Osteocyte (in vitro differentiated cells): ENCODE data around the gene GINS2. TPM values are rescaled to one million over a fixed set of nuclear protein-coding genes. Genes with fewer than 3 reads are reported as not detected.
A peak's percentile ranks its signal among the peaks of the same experiment; 100 is the strongest.

Experiments used
- DNase-seq: peaks from one replicate; pipeline ENCODE4 v3.0.0; 2021; ENCODE audit warnings: mixed read lengths; ENCODE audit not compliant: unreplicated experiment; ENCODE audit errors: extremely low spot score
- H3K27ac Mint-ChIP-seq: one replicate; pipeline ENCODE4 v1.8.0; 2021; ENCODE audit warnings: mild to moderate bottlenecking, mixed read lengths; ENCODE audit not compliant: unreplicated experiment
- H3K27me3 Mint-ChIP-seq: one replicate; pipeline ENCODE4 v1.8.0; 2021; ENCODE audit warnings: mixed read lengths; ENCODE audit not compliant: unreplicated experiment
- H3K36me3 Mint-ChIP-seq: one replicate; pipeline ENCODE4 v1.8.0; 2021; ENCODE audit warnings: mixed read lengths; ENCODE audit not compliant: unreplicated experiment
- H3K4me1 Mint-ChIP-seq: one replicate; pipeline ENCODE4 v1.8.0; 2021; ENCODE audit warnings: mixed read lengths; ENCODE audit not compliant: unreplicated experiment
- H3K4me3 Mint-ChIP-seq: one replicate; pipeline ENCODE4 v1.8.0; 2021; ENCODE audit warnings: mild to moderate bottlenecking, moderate library complexity, mixed read lengths; ENCODE audit not compliant: unreplicated experiment
- H3K9me3 Mint-ChIP-seq: one replicate; pipeline ENCODE4 v1.8.0; 2021; ENCODE audit warnings: mixed read lengths; ENCODE audit not compliant: unreplicated experiment
- CTCF ChIP-seq: fragments of 200-600 bp; sonication (generic); IDR thresholded peaks from 2 replicates; pipeline ENCODE4 v1.5.0; 2021; ENCODE audit warnings: antibody characterized with exemption, mild to moderate bottlenecking, moderate library complexity
- total RNA-seq: library from RNA; stranded (reverse); gene quantifications from 2 replicates; pipeline ENCODE4 v1.2.1, GENCODE V29; 2021

The GINS2 gene
- total RNA-seq, 1 donor from 2014 or later = 5.7 TPM

- Mint-ChIP-seq H3K9me3 (no peaks in the 10 kb centered on the region), H3K27me3 (no peaks in the 10 kb centered on the region), H3K27ac (no peak overlapping the region), H3K4me3 (no peak overlapping the region), H3K36me3 (peaks cover 4% of the 10 kb centered on the region), H3K4me1 (peaks cover 5% of the 10 kb centered on the region)
- TF ChIP-seq CTCF = no peak
- no peak for DNase-seq
These were observed 57.5 kb downstream of the GINS2 start for GRCh38 chr16:85631230-85631629.

- no peak overlapping the region for H3K4me3 Mint-ChIP-seq
- TF ChIP-seq CTCF = no peak
- DNase-seq = no peak
- H3K9me3 Mint-ChIP-seq = no peaks in the 10 kb centered on the region
- H3K4me1 Mint-ChIP-seq = peaks cover 10% of the 10 kb centered on the region
- no peaks in the 10 kb centered on the region for H3K27me3 Mint-ChIP-seq
- no peak overlapping the region for H3K27ac Mint-ChIP-seq
- H3K36me3 Mint-ChIP-seq = peaks cover 4% of the 10 kb centered on the region
These were observed 58.9 kb downstream of the GINS2 start for GRCh38 chr16:85629853-85630252.

- no peak for DNase-seq
- Mint-ChIP-seq H3K4me3 (no peak overlapping the region), H3K27ac (no peak overlapping the region), H3K36me3 (peaks cover 4% of the 10 kb centered on the region), H3K4me1 (peaks cover 10% of the 10 kb centered on the region), H3K27me3 (no peaks in the 10 kb centered on the region), H3K9me3 (no peaks in the 10 kb centered on the region)
- TF ChIP-seq CTCF = no peak
These were observed 59.4 kb downstream of the GINS2 start for GRCh38 chr16:85629326-85629725.

- peaks cover 10% of the 10 kb centered on the region for H3K4me1 Mint-ChIP-seq
- no peak for DNase-seq
- no peaks in the 10 kb centered on the region for H3K27me3 Mint-ChIP-seq
- peaks cover 4% of the 10 kb centered on the region for H3K36me3 Mint-ChIP-seq
- no peak overlapping the region for H3K4me3 Mint-ChIP-seq
- TF ChIP-seq CTCF = peak; percentile 13
- no peaks in the 10 kb centered on the region for H3K9me3 Mint-ChIP-seq
- no peak overlapping the region for H3K27ac Mint-ChIP-seq
These were observed 60.1 kb downstream of the GINS2 start for GRCh38 chr16:85628645-85629044.

GRCh38 chr16:85628265-85628556, 60.5 kb downstream of the GINS2 start:
- Mint-ChIP-seq H3K27ac (no peak overlapping the region), H3K4me1 (peaks cover 10% of the 10 kb centered on the region), H3K9me3 (no peaks in the 10 kb centered on the region), H3K4me3 (no peak overlapping the region), H3K27me3 (no peaks in the 10 kb centered on the region), H3K36me3 (peaks cover 4% of the 10 kb centered on the region)
- no peak for DNase-seq
- no peak for TF ChIP-seq CTCF
